AG09319 (cell line): ENCODE measurements around the gene EIF2B5.

ENCODE experiments used
- DNase-seq: peaks from one replicate; pipeline ENCODE4 v3.0.0-alpha.2; 2010; ENCODE audit warnings: low read depth; ENCODE audit errors: extremely low read depth
- TF ChIP-seq, protein P1 (sequence below): IDR thresholded peaks from 2 replicates; pipeline ENCODE4 v1.5.1; 2011; ENCODE audit warnings: low read depth, mild to moderate bottlenecking, inconsistent platforms, low read length, moderate library complexity

EIF2B5 gene

DNA sequence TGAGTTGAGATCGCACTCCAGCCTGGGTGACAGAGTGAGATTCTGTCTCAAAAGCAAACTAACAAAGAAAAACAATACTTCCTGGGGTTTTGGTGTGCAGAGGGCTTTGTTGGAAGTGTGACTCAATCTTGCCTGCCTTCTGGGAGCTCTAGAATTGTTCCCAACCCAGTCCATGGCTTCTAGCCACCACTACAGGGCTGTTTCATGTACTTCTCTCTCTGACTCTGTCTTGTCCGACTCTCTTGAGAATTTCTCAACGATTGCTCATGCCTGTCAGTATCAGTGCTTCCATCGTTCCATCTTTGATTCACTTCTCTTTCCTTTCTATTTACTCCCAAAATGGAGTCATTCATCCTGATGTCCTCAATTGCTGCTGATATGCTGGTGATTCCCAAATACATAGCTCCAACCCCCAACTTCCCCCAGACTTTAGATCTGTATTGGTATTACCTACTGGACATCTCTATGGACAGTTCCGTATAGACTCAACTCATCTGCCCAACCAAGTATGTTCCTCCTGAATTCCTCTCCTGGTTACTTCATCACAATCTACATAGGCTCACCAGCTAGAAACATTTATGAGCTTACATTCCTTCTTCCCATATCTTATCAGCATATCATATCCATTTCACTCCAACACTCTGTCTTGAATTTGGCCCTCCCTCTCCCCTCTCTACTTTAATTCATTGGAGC lies 37.7 kb downstream of the EIF2B5 start:
- DNase-seq, result no peak
- TF ChIP-seq, protein P1, sequence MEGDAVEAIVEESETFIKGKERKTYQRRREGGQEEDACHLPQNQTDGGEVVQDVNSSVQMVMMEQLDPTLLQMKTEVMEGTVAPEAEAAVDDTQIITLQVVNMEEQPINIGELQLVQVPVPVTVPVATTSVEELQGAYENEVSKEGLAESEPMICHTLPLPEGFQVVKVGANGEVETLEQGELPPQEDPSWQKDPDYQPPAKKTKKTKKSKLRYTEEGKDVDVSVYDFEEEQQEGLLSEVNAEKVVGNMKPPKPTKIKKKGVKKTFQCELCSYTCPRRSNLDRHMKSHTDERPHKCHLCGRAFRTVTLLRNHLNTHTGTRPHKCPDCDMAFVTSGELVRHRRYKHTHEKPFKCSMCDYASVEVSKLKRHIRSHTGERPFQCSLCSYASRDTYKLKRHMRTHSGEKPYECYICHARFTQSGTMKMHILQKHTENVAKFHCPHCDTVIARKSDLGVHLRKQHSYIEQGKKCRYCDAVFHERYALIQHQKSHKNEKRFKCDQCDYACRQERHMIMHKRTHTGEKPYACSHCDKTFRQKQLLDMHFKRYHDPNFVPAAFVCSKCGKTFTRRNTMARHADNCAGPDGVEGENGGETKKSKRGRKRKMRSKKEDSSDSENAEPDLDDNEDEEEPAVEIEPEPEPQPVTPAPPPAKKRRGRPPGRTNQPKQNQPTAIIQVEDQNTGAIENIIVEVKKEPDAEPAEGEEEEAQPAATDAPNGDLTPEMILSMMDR, result no peak

- TF ChIP-seq, protein P1, result no peak
- no peak for DNase-seq
These were observed 38.2 kb downstream of the EIF2B5 start for GRCh38 chr3:184173374-184173722.

DNA sequence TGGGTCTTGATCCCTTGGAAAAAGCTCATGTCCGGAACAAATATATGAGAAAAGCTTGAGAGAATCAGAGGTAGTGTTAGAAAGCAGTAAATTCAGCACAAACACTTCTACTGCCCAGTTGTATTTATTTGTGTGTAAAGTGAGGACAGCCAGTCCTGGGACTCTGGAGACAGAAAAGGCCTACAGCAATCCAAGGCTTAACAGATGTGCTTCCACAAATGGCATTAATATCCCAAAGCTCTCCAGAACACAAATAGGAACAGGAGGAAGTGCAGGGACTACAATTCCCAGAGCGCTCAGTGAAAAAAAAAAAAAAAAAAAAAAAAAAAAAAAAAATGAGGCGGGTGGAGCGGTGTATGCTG lies 39.1 kb downstream of the EIF2B5 start:
- TF ChIP-seq, protein P1, result no peak

GRCh38 chr3:184174646-184175492 lies 39.7 kb downstream of the EIF2B5 start, which contains the start of gene AP2M1:
Gene AP2M1, plus strand, starts transcription at chr3:184174855. Its CDS starts 2,139 bp downstream, at chr3:184176994.
- DNase-seq, result peak; percentile 99
- TF ChIP-seq, protein P1, result no peak; the same call in 1 of the 2 replicates

More for the DNA sequence above, 39.1 kb downstream of the EIF2B5 start:
- DNase-seq, result no peak

DNA sequence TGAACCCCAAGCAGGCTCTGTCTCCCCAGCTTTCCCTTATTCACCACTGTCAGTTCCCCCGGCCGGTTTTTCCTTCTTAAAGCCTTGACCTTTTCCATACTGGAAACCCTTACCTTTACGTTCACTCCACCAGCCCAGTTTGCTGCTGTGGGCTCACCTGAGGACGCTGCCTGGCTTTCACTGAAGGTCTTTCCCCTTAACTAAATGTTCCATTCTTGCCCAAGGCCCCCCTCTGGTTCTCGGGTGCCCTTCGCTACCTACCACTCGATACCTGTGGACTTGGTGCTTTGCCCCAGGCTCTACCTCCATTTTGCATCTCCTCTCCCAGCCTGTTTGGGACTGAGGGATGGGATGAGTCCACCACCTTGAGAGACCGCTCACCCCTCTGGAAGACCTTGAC lies 40.3 kb downstream of the EIF2B5 start:
- TF ChIP-seq, protein P1, result no peak
- no peak for DNase-seq

DNA sequence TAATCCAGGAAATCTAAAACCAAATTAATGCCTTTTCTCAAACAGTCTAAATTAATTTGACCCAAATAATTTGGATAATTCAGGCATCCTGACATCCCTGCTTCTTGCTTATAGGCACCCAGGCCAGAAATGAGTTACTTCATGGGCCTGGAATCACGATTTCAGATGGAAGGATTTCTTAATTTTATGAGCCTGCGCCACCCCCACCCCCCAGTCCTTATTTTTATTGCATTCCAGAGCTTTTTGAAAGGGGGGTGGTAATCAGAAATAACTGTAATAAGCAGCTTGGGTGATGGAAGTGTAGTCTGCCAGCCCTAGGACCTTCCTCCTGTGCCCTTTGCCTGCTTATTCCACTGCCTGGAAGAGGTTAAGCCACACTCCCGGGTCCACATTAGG lies 40.8 kb downstream of the EIF2B5 start:
- no peak for DNase-seq
- TF ChIP-seq, protein P1, result no peak
